ENCODE measurements around the gene ADCY2. TPM values are rescaled to one million over a fixed set of nuclear protein-coding genes. Genes with fewer than 3 reads are reported as not detected.
"Not testable (repeated sequence)": the region's sequence is repeated elsewhere in the genome, so short reads cannot be mapped to it uniquely, and the experiment has no call there.

Gene ADCY2
- total RNA-seq, 1 donor from 2014 or later: 13.4 TPM

DNA sequence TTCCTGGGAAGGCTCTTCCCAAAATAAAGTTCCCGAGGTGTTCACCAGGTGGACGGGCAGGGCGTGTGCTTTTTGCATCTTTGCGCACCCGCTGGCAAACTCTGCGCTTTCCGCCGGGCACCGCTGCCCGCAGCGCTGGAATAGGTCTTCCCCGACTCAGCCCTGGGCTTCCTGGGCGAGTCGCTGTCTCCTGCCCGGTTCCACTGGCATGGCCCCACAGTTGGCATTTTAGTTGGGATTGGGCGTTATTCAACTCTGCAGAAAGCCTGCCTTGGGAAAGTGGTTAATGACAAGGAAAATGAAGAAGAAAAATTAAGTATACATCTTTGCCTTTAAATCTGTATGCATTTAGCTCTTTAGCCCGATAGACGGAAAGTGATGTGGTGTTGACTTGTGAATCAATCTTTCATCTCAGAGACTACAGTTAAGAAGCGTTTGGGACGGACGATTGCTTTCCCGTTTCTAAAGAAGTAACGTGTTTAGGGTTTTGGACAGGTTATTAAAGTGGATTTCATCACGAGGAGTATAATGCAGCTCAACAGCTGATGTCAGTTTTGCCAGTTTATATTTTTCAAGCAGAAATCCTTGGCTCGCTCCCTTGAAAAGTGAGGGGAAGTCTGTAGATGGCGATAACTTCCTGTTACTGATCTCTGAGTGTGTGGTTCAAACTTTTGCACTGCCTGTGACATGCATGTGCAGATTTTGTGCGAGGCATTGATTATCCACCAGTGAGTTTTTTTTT, 946 bp downstream of the ADCY2 start:
- DNase-seq: no peak

DNA sequence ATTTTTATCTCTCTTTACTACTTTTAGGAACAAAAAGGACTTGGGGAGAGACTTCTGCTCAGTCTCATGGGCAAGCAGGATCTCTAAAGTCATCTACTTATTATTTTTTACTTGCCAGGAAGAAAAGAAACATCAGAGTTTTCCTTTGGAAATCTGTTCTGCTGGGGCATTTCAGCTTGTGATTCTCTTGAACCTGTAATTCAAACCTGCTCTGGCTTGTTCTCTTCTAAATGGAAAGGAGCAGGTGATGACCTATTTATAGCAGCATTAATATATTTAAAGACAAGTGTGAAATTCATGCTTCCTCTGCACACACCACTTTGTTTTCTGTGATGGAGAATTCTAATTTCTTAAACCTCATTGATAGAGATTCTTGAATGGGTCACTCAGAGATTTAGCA, 2.0 kb downstream of the ADCY2 start:
- no peak for DNase-seq

DNA sequence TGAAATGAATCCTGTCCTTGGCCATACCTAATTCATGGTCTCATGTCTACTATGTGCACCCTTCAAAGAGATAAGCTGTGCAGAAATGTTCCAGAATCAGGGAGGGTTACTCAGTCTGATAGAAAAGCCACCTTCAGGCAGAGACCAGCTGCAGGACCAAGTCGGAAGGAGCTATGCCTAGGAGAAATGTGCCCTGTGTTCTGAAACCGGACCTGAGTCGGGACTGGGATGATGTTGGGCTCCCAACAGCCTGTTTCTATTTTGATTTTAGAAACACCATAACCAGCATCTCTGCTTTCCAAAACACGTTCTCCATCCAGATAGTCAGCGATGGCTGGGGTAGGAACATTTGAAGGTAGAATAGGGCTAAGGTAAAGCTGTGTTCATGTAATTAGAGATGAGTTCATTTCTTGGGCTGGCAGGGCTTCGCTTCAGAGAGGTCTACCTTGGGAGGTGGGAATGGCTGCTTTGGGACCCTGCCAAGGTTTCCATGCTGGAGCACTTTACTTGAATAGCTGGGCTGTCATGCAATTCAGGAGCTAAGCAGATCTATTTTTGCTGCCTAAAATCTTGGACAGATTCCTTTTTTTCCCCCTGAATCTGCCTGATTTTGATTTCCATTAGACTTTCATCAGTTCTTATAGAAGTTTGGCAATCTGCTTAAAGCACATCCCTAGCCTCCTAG, 2.8 kb downstream of the ADCY2 start:
- no peak for DNase-seq

GRCh38 chr5:7405277-7405676, 9.3 kb downstream of the ADCY2 start:
- DNase-seq: no peak

- no peak for DNase-seq
Measured at GRCh38 chr5:7410936-7411511, 15.1 kb downstream of the ADCY2 start.

DNA sequence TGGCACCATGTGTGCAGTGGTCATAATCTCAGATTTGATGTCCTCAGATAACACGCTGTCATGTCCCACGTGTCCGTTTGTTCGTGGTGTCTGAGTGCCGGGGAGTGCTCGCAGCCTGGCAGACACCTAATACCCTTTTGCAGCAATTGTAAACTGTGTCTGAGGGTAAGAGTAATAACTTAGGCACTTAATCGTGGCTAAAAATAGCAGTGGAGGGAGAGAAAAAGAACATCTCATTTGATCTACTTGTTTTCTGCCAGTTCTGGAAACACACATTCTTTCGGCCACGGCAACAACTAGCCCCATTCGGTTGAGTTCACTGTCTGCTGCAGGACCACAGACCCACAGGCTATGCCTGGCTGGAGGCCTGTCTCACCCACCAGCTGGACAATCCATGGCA, 16.5 kb downstream of the ADCY2 start:
- DNase-seq: no peak

GRCh38 chr5:7415123-7415522, 19.2 kb downstream of the ADCY2 start:
- DNase-seq: no peak

GRCh38 chr5:7415587-7416535, 19.9 kb downstream of the ADCY2 start:
- DNase-seq: no peak

DNA sequence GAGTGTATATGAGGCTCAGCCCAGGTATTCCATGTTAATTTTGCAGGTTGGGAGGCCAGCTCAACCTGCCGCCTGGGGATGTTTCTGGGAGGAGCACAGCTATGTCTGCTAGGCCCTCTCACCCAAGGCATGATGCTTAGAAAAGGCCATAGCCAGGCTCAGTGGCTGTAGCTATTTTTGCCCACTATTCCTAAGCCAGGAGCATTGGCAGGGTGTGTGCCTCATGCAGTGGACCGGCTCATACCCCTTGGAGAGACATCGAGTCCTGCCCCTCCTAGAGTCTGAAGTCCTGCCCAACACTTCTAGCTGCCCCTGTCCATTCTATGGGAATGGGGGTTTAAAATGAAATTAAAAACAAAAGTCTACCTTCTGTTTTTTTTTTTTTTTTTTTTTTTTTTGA, 22.3 kb downstream of the ADCY2 start:
- DNase-seq: no peak

- DNase-seq: no peak
Measured at GRCh38 chr5:7419367-7419766, 23.4 kb downstream of the ADCY2 start.

DNA sequence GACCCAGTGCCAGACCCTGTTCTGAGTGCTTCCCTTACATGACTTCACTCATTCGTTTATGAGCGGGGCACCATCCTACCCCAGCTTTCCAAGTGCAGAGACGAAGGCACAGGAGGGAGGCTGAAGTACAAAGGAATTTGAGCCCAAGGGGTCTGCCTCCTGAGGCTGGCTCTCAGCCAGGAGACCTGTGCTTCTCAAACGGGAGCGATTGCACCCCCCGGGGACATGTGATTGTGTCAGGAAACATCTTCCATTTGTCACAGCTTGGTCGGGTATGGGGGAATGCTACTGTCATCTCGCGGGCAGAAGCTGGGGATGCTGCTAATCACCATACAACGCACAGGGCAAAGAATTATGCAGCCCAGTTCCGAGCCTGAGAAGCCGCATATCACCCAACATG, 23.9 kb downstream of the ADCY2 start:
- DNase-seq: no peak

DNA sequence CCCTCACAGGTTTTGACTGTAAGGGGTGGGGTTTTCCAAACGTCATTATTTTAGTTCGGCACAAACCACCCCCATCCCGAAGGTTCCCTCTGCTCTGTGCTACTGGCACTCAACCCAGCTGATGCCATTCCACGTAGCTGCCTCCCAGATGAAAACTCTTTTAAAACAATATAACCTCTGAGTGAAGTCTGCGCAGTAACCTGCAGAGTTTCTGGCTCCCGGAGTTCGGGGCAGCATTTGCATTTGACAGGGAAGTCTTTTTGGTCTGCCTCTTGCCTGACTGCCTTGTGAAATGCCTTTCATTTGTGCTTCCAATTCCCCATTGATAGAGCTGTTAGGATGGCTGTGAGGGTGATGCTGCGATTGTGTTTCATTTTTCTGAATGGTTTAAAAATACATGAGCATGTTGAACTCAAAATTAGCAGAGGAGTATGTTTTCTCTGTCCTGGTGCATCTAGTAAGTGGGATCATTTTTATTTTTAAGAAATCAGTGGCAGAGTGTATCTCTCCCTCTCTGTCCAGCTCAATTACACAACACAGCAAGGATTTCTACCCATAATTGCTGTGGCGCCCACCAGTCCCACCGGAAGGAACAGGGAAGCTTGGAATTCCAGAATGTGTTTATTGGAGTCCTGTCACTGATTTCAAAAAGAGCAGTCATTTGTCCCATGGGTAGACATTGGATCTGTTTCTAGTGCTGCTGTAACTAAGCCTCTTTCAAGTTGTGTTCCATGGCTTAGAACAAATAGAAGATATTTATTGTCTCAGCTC, 24.8 kb downstream of the ADCY2 start:
- no peak for DNase-seq

- no peak for DNase-seq
Measured at GRCh38 chr5:7422316-7423106, 26.6 kb downstream of the ADCY2 start.

DNA sequence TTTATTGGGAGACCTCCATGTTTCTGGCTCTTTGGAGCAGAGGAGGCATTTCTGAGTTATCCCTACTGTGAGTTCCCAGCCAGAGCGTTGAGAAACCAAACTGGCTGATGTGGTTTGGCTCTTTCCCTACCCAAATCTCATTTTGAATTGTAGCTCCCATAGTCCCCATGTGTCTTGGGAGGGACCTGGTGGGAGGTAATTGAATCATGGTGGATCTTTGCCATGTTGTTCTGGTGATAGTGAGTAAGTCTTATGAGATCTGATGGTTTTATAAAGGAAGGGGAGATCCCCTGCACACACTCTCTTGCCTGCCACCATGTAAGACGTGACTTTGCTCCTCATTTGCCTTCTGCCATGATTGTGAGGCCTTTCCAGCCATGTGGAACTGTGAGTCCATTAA, 27.3 kb downstream of the ADCY2 start:
- DNase-seq: not testable (repeated sequence)

DNA sequence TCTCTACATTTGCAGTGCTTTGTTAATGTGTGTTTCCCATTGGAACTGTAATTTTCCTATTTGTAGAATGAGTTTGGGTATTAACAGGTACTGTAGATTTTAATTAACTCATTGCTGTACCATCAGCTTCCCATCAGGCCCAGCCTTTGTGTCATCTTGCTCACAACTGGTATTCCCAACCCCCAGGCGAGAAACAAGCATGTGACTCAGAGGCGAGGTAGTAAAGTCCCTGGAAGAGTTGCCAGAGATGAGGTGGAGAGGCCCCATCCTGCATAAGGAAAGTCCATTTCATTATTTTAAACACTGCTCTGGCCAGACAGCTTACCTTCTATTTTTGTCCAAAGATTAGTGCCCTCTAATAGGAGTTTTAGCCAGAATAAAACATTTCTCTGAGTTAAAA, 29.9 kb downstream of the ADCY2 start:
- DNase-seq: no peak

DNA sequence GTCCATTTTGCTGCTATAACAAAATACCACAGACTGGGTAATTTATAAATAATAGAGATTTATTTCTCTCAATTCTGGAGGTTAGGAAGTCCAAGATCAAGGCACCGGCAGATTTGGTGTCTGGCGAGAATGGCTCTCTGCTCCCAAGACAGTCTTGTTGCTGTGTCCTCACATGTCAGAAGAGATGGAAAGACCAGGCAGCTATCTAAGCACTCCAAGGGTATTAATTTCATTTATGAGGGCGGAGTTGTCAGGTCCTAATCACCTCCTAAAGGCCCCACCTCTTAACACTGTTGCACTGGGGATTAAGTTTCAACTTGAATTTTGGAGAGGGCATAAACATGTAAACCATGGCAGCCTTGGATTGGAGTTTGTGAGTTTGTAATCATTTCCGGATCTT, 30.3 kb downstream of the ADCY2 start:
- no peak for DNase-seq

DNA sequence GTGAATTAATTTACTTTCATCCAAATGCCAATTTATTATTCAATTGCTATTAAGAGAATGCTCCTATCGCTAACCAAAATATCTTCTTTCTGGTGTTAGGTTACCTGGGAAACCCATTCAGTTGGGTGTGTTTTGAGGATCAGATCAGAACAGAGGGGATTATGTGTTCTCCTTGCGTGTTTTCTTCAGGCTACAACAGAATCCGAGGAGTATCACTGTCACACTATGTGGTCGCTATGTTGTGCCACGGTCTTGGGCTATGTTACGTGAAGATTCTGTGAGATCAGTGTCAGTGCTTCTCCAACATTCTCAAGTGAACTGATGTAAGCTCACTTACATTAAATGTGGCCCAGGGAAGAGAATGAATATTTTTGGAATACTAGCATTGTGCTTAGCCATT, 39.0 kb downstream of the ADCY2 start:
- no peak for DNase-seq

- no peak for DNase-seq
Measured at GRCh38 chr5:7435503-7435902, 39.6 kb downstream of the ADCY2 start.

DNA sequence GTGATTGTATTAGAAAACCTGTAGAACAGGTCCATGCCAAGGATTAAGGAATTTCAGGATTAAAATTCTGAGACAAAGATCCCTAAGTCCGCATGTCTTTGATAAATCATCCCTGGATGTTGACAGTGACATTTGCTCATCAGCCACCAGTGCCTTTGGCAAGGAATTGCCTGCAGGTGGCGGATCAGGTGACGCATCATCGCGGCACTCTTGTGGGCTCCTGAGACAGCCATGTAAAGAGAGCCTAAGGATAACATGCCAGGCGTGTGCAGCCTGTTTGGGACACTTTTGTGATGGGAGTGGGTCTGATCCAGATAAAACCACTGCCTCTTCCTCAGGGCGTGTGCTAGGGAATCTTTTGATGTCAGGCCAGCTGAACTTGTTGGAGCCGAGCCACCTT, 40.6 kb downstream of the ADCY2 start:
- DNase-seq: no peak

DNA sequence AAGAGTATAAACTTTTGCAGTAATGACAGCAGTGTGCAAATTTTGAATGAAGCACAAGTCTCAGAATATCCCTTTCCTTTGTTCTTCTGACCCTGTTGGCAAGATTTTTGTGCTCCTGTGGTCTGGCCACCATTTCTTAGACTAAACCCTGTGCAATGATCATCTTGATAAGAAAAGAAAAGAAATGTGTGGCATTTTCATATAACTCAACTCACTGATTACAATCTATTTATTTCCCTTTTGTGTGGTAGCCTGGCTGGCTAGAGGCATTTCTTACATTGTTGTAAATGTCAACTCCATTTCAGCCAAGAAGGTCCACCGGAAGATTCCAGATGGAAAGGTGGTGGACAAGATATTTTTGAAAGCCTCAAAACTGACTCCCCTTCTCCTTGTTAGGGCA, 41.9 kb downstream of the ADCY2 start:
- no peak for DNase-seq

GRCh38 chr5:7445068-7445467, 49.1 kb downstream of the ADCY2 start:
- no peak for DNase-seq
